Muscle layer of duodenum (tissue), 2 donors: ENCODE measurements around the gene ESPNL.

ENCODE experiments used
- H3K27ac ChIP-seq: one replicate; pipeline ENCODE4 v1.7.0; 2013; ENCODE audit warnings: mild to moderate bottlenecking, low read length
- H3K27me3 ChIP-seq: one replicate; pipeline ENCODE4 v1.7.0; 2013; ENCODE audit warnings: low read depth, mild to moderate bottlenecking, control low read depth, low read length
- H3K36me3 ChIP-seq, 2 donors: one replicate each; pipeline ENCODE4 v1.7.0; 2013; ENCODE audit warnings: low read length in 2 of 2, control low read depth in 1 of 2, mild to moderate bottlenecking in 1 of 2; ENCODE audit not compliant: insufficient read depth in 2 of 2, control insufficient read depth in 1 of 2
- H3K4me1 ChIP-seq, 2 donors: one replicate each; pipeline ENCODE4 v1.7.0; 2013; ENCODE audit warnings: low read length in 2 of 2, mild to moderate bottlenecking in 2 of 2, control low read depth in 1 of 2, moderate library complexity in 1 of 2; ENCODE audit not compliant: insufficient read depth in 2 of 2, control insufficient read depth in 1 of 2
- H3K4me3 ChIP-seq, 2 donors: one replicate each; pipeline ENCODE4 v1.7.0; 2013; ENCODE audit warnings: low read length in 2 of 2, low read depth in 1 of 2, mild to moderate bottlenecking in 1 of 2
- H3K9me3 ChIP-seq, 2 donors: one replicate each; pipeline ENCODE4 v1.7.0; 2013; ENCODE audit warnings: low read length in 2 of 2, control low read depth in 1 of 2, mild to moderate bottlenecking in 1 of 2; ENCODE audit not compliant: control insufficient read depth in 1 of 2
- donor health status: healthy.

Gene ESPNL

GRCh38 chr2:238081150-238081549 is 19.0 kb upstream of the ESPNL start:
- Histone ChIP-seq H3K27me3 (no peaks in the 10 kb centered on the region), H3K36me3 (peaks cover 18 to 25% of the 10 kb centered on the region in 2 donors), H3K4me1 (peaks cover 0 to 4% of the 10 kb centered on the region in 2 donors), H3K27ac (no peak overlapping the region), H3K9me3 (no peaks in the 10 kb centered on the region), H3K4me3 (no peak overlapping the region)

- H3K27ac ChIP-seq = no peak overlapping the region
- H3K27me3 ChIP-seq = no peaks in the 10 kb centered on the region
- peaks cover 0 to 4% of the 10 kb centered on the region in 2 donors for H3K4me1 ChIP-seq
- H3K4me3 ChIP-seq = no peak overlapping the region
- H3K9me3 ChIP-seq = no peaks in the 10 kb centered on the region
- peaks cover 18 to 25% of the 10 kb centered on the region in 2 donors for H3K36me3 ChIP-seq
These were observed 18.6 kb upstream of the ESPNL start for GRCh38 chr2:238081561-238081960.

GRCh38 chr2:238082151-238082550 is 18.0 kb upstream of the ESPNL start:
- Histone ChIP-seq H3K9me3 (no peaks in the 10 kb centered on the region), H3K4me1 (peaks cover 0 to 4% of the 10 kb centered on the region in 2 donors), H3K27ac (no peak overlapping the region), H3K36me3 (peaks cover 18 to 25% of the 10 kb centered on the region in 2 donors), H3K4me3 (no peak overlapping the region), H3K27me3 (no peaks in the 10 kb centered on the region)

- no peaks in the 10 kb centered on the region for H3K9me3 ChIP-seq
- peaks cover 0 to 4% of the 10 kb centered on the region in 2 donors for H3K4me1 ChIP-seq
- peaks cover 18 to 21% of the 10 kb centered on the region in 2 donors for H3K36me3 ChIP-seq
- H3K4me3 ChIP-seq = no peak overlapping the region
- no peaks in the 10 kb centered on the region for H3K27me3 ChIP-seq
- no peak overlapping the region for H3K27ac ChIP-seq
These were observed 17.3 kb upstream of the ESPNL start for GRCh38 chr2:238082827-238083226.

- Histone ChIP-seq H3K4me1 (peaks cover 0 to 4% of the 10 kb centered on the region in 2 donors), H3K36me3 (peaks cover 18 to 20% of the 10 kb centered on the region in 2 donors), H3K27me3 (no peaks in the 10 kb centered on the region), H3K9me3 (no peaks in the 10 kb centered on the region), H3K4me3 (no peak overlapping the region), H3K27ac (no peak overlapping the region)
These were observed 16.2 kb upstream of the ESPNL start for GRCh38 chr2:238083919-238084318.

- peaks cover 0 to 4% of the 10 kb centered on the region in 2 donors for H3K4me1 ChIP-seq
- peaks cover 18 to 20% of the 10 kb centered on the region in 2 donors for H3K36me3 ChIP-seq
- no peak overlapping the region for H3K27ac ChIP-seq
- no peaks in the 10 kb centered on the region for H3K9me3 ChIP-seq
- no peak overlapping the region for H3K4me3 ChIP-seq
- no peaks in the 10 kb centered on the region for H3K27me3 ChIP-seq
These were observed 15.4 kb upstream of the ESPNL start for GRCh38 chr2:238084761-238085160.

- H3K27me3 ChIP-seq = no peaks in the 10 kb centered on the region
- no peaks in the 10 kb centered on the region for H3K9me3 ChIP-seq
- H3K36me3 ChIP-seq = peaks cover 18 to 20% of the 10 kb centered on the region in 2 donors
- peaks cover 0 to 4% of the 10 kb centered on the region in 2 donors for H3K4me1 ChIP-seq
- H3K4me3 ChIP-seq = no peak overlapping the region
- no peak overlapping the region for H3K27ac ChIP-seq
These were observed 14.2 kb upstream of the ESPNL start for GRCh38 chr2:238085899-238086298.

GRCh38 chr2:238087211-238087610 is 12.9 kb upstream of the ESPNL start:
- no peaks in the 10 kb centered on the region for H3K27me3 ChIP-seq
- peaks cover 0 to 2% of the 10 kb centered on the region in 2 donors for H3K4me1 ChIP-seq
- H3K36me3 ChIP-seq = peaks cover 13 to 14% of the 10 kb centered on the region in 2 donors
- H3K4me3 ChIP-seq = no peak overlapping the region
- no peak overlapping the region for H3K27ac ChIP-seq
- no peaks in the 10 kb centered on the region for H3K9me3 ChIP-seq

GRCh38 chr2:238090887-238091286 is 9.3 kb upstream of the ESPNL start:
- no peak overlapping the region for H3K4me3 ChIP-seq
- H3K27me3 ChIP-seq = no peaks in the 10 kb centered on the region
- H3K4me1 ChIP-seq = no peaks in the 10 kb centered on the region
- no peaks in the 10 kb centered on the region for H3K36me3 ChIP-seq
- H3K27ac ChIP-seq = no peak overlapping the region
- no peaks in the 10 kb centered on the region for H3K9me3 ChIP-seq

GRCh38 chr2:238091436-238092060 is 8.6 kb upstream of the ESPNL start:
- H3K27me3 ChIP-seq = no peaks in the 10 kb centered on the region
- no peak overlapping the region for H3K4me3 ChIP-seq
- no peaks in the 10 kb centered on the region for H3K36me3 ChIP-seq
- H3K27ac ChIP-seq = no peak overlapping the region
- H3K4me1 ChIP-seq = no peaks in the 10 kb centered on the region
- no peaks in the 10 kb centered on the region for H3K9me3 ChIP-seq

- H3K9me3 ChIP-seq = no peaks in the 10 kb centered on the region
- H3K27ac ChIP-seq = no peak overlapping the region
- no peak overlapping the region for H3K4me3 ChIP-seq
- no peaks in the 10 kb centered on the region for H3K36me3 ChIP-seq
- no peaks in the 10 kb centered on the region for H3K27me3 ChIP-seq
- H3K4me1 ChIP-seq = no peaks in the 10 kb centered on the region
These were observed 7.6 kb upstream of the ESPNL start for GRCh38 chr2:238092486-238093035.
